ENCODE results near the gene TIAM1.

The TIAM1 gene

DNA sequence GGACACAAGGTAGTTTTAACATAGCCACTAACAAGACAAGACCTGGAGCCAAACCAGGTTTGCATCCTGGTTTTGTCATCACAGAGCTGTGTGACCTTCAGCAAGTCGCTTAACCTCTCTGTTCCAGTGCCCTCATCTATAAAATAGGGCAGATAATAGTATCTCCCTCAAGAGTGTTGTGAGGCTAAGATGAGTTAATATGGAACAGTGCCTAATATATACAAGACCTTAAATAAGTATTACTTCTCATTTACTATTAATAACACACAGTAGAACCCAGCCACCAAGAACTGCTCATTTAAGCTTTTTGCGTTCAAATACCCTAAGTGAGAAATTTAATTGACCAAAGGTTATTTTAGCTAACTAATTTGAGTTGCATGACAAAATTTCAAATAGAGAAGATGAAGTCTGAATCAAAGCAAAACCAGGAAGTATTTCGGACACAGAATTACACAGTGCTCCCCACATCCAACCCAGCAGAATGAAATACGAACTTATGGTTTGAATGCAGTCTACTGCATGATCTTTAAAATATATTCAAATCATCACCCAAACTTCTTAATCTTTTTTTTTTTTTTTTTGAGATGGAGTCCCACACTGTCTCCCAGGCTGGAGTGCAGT, 181.9 kb downstream of the TIAM1 start:
- DNase-seq, result no peak

DNA sequence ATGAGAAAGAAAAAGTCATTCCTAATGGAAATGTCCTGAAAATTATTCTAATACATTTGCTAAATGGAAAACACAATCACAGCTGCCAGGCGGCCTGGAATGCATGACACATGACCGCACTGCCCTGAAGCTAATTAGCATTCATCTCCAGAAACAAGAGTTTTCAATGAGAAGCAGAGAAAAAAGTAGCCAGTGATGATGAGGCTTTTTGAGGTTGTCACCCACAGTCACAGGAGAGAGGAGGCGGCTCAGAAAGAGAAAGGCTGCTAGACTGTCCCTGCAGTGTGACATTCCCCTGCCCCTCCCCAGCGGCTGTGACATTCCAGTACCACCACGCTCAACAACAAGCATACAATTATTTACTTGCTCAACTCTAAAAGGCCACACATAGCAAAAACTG, 182.9 kb downstream of the TIAM1 start:
- DNase-seq, result no peak

GRCh38 chr21:31159808-31160207, 184.3 kb downstream of the TIAM1 start:
- DNase-seq, result no peak

- no peak for DNase-seq
These were observed 185.1 kb downstream of the TIAM1 start for GRCh38 chr21:31158789-31159581.

DNA sequence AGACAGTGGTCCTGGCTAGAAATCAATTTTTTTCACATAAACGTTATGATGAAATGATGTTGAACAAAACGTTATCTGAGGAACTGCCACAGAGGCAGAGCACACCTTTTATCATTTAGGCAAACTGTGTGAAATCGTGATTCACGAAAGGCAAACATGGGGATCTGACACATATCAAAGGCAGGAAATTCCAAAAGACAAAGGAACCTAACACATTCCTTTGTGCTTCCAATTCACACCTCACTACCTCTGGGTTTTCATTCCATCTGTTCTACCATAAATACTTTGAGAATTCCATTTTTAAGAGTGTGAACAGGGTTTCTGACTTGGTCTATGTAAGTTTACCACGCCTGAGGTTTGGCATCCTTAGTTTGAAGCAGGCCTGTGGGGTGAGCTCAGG, 186.3 kb downstream of the TIAM1 start:
- no peak for DNase-seq

GRCh38 chr21:31156662-31157061, 187.4 kb downstream of the TIAM1 start:
- no peak for DNase-seq

GRCh38 chr21:31156169-31156568, 187.9 kb downstream of the TIAM1 start:
- no peak for DNase-seq

GRCh38 chr21:31151156-31152045, 192.7 kb downstream of the TIAM1 start:
- DNase-seq, result no peak

- no peak for DNase-seq
These were observed 198.8 kb downstream of the TIAM1 start for GRCh38 chr21:31145274-31145673.

DNA sequence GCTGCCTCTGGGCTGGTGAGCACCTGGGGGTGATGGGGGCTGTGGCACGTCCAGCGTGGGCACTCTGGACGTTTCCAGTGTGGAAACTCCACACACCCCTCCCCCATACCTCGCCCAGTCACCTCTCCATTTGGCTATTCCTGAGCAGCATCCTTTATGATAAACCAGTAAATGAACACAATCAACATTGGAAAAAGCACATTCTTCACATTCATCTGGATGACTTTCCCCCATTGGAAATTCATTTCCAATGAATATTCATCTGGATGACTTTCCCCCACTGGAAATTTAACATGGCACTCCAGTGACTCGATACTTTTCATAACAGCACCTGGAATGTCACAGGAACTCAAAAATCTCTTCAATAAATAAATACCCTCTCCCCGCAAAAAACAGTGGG, 201.0 kb downstream of the TIAM1 start:
- no peak for DNase-seq

- no peak for DNase-seq
These were observed 201.5 kb downstream of the TIAM1 start for GRCh38 chr21:31142600-31142999.

DNA sequence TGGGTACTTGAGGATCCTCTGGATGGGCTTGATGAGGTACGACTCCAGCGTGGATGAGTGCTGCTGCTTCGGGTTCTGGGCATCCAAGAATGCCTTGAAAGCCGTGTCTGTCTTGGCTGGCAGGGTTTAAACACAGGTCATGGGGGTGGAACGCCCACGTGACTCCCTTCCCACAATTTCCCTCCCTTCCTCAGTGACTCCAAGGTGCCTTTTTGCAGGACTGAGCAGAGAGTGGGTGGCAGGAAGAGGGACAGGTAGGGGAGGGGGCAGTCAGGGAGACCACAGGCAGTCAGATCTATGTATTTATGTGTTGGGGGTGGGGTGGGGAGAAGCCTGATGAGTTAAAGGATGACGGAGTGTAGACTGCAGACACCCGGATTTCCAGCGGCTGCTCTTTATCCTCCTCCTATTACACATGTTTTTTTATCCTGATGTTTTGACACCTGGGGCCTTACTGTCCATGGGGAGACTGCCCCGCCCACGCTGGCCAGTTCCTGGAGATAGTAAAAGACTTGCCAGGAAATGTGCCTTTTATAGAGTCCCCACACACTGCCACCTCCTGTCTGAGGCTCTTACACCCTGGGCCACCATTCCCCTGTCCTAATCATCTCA, 202.6 kb downstream of the TIAM1 start:
- no peak for DNase-seq

GRCh38 chr21:31140676-31141075, 203.4 kb downstream of the TIAM1 start:
- no peak for DNase-seq

DNA sequence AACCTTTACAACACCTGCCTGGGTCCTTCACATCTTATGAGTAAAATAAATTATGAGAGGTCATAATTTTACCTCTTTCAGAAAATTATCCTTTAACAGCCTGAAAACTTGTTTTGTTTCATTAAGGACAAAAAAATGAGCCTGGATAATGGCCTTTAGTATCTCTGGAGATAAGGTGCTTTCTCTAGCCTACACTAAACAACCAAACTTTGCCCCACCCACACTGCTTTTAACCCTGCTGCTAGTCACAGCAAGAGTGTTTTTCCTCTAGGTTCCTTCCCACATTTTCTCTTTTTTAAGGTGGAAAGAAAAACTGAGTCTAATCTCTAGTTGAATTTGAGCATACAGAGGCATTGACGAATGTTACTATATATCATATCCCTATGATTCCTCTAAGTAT, 204.0 kb downstream of the TIAM1 start:
- DNase-seq, result no peak

DNA sequence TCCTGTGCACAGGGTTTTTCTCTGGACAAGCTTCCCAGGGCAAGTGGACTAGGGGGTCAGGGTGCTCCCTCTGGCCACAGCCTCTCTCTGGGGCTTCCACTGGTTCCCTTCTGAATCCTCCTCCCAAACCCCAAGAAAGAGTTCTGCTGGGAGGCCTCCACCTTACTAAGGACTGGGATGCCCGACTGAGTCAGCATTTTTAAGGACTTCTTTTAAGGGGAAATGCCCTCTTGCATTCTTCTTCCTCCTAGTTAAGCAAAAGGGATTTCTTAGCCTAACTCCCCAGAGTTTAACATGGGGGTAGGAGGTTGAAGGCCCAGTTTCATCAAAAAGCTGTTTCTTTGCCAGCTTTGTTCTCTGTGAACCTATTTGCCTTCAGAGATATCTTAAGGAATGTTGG, 206.1 kb downstream of the TIAM1 start:
- DNase-seq, result no peak

GRCh38 chr21:31136891-31137290, 207.2 kb downstream of the TIAM1 start:
- no peak for DNase-seq

GRCh38 chr21:31135531-31136184, 208.4 kb downstream of the TIAM1 start:
- no peak for DNase-seq

- DNase-seq, result no peak
These were observed 210.7 kb downstream of the TIAM1 start for GRCh38 chr21:31133243-31133830.

GRCh38 chr21:31132574-31133242, 211.4 kb downstream of the TIAM1 start:
- no peak for DNase-seq

DNA sequence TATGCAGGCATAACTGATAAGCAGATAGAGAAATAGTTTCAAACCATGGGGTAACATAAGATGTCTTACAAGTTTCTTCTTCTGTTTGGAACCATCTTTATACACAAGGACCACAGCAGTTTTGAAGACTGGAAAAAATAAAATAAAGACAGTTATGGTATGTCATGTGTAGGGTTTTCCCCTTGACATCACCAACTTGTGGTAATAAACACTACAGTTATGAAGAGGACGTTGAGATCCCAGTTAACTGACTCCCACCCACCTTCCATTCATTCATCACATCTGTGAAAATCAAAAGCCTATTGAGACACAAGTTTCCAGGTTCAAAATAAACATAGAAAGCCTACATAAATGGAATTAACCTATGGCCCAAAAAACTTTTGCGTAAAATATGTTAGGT, 213.2 kb downstream of the TIAM1 start:
- DNase-seq, result no peak

- DNase-seq, result no peak
These were observed 215.8 kb downstream of the TIAM1 start for GRCh38 chr21:31128234-31128633.

- DNase-seq, result no peak
These were observed 220.1 kb downstream of the TIAM1 start for GRCh38 chr21:31124010-31124409.
